Measurements from ENCODE around the gene PTPRC. TPM values are rescaled to one million over a fixed set of nuclear protein-coding genes. Genes with fewer than 3 reads are reported as not detected.
A peak's percentile ranks its signal among the peaks of the same experiment; 100 is the strongest.

PTPRC gene
- total and polyA plus RNA-seq, 2 experiments from 2014 or later, result 0.66 to 0.86 TPM

DNA sequence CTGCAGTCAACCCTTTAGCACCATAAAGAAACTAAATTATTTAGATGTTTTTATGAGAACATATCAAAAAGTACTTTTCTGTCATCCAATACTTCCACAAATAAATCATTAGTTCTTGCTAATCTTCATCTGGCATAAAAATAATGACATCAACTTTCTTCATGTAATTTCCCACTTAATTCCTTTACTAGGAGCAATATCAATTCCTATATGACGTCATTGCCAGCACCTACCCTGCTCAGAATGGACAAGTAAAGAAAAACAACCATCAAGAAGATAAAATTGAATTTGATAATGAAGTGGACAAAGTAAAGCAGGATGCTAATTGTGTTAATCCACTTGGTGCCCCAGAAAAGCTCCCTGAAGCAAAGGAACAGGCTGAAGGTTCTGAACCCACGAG, 116.9 kb downstream of the PTPRC start:
- Histone ChIP-seq H3F3A (ENCODE audit: insufficient read depth) (no peaks in the 10 kb centered on the region), H2AFZ (peak overlapping the region; percentile 27; the same call in 1 of the 2 replicates), H3K4me2 (ENCODE audit: unreplicated experiment) (no peak overlapping the region), H3K4me1 (ENCODE audit: insufficient read depth) (no peaks in the 10 kb centered on the region), H3K9ac (no peak overlapping the region), H3K27ac (no peak overlapping the region), H3K9me3 (ENCODE audit: low read depth) (no peaks in the 10 kb centered on the region), H3K4me3 (no peak overlapping the region), H3K9me2 (ENCODE audit: insufficient read depth) (no peaks in the 10 kb centered on the region), H3K36me3 (ENCODE audit: low read depth) (no peaks in the 10 kb centered on the region), H3K79me2 (ENCODE audit: insufficient read depth) (no peaks in the 10 kb centered on the region), H4K20me1 (ENCODE audit: insufficient read depth) (no peaks in the 10 kb centered on the region), H3K27me3 (replicated peaks; ENCODE audit: insufficient read depth) (no peaks in the 10 kb centered on the region)
- TF ChIP-seq EZH2 (IDR thresholded peaks at IDR 0.05; ENCODE audit: insufficient read depth, poor library complexity, severe bottlenecking), result no peak
- TF ChIP-seq EZH2phosphoT487 (IDR thresholded peaks at IDR 0.05; ENCODE audit: insufficient read depth, low read depth), result no peak
- DNase-seq, result no peak
- 31 to 42% methylated on average over 2 of the region's 2 CpGs for WGBS, 2 experiments (ENCODE audit: low coverage in 1 of 2, low lambda C conversion rate in 2 of 2, missing lambda C conversion rate in 2 of 2)
- in situ Hi-C loops (cut with MboI), result no loop called here

- Histone ChIP-seq H3K27me3 (replicated peaks; ENCODE audit: insufficient read depth) (no peaks in the 10 kb centered on the region), H3K4me2 (ENCODE audit: unreplicated experiment) (no peak overlapping the region), H3K9me2 (ENCODE audit: insufficient read depth) (no peaks in the 10 kb centered on the region), H2AFZ (no peak overlapping the region), H3K36me3 (ENCODE audit: low read depth) (no peaks in the 10 kb centered on the region), H3K4me3 (no peak overlapping the region), H3K79me2 (ENCODE audit: insufficient read depth) (no peaks in the 10 kb centered on the region), H4K20me1 (ENCODE audit: insufficient read depth) (no peaks in the 10 kb centered on the region), H3K27ac (no peak overlapping the region), H3K4me1 (ENCODE audit: insufficient read depth) (no peaks in the 10 kb centered on the region), H3F3A (ENCODE audit: insufficient read depth) (no peaks in the 10 kb centered on the region), H3K9me3 (ENCODE audit: low read depth) (no peaks in the 10 kb centered on the region), H3K9ac (no peak overlapping the region)
- peak; percentile 44 for DNase-seq
- TF ChIP-seq EZH2 (IDR thresholded peaks at IDR 0.05; ENCODE audit: insufficient read depth, poor library complexity, severe bottlenecking) (no peak), EZH2phosphoT487 (IDR thresholded peaks at IDR 0.05; ENCODE audit: insufficient read depth, low read depth) (no peak)
- in situ Hi-C loops (cut with MboI), result no loop called here
These were observed 117.6 kb downstream of the PTPRC start for GRCh38 chr1:198756470-198756869.

DNA sequence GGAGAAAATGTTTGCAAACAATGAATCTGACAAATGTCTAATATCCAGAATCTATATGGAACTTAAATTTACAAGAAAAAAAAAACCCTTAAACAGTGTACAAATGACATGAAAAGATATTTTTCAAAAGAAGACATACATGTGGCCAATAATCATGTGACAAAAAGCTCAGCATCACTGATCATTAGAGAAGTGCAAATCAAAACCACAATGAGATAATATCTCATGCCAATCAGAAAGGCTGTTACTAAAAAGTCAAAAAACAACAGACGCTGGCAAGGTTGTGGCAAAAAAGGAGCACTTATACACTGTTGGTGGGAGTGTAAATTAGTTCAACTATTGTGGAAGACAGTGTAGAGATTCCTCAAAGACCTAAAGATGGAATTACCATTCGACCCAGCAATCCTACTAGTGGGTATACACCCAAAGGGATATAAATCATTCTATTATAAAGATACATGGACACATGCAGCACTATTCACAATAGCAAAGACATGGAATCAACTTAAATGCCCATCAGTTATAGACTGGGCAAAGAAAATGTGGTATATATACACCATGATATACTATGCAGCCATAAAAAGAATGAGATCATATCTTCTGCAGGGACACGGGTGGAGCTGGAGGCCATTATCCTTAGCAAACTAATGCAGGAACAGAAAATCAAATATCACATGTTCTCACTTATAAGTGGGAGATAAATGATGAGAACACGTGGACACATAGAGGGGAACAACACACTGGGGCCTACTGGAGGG, 123.2 kb downstream of the PTPRC start:
- no peak overlapping the region for H3K27ac ChIP-seq
- H3K9me2 ChIP-seq (ENCODE audit: insufficient read depth), result no peaks in the 10 kb centered on the region
- 0 out of 2 replicates have a peak, but pooled peaks cover 7% of the 10 kb centered on the region for H3K4me1 ChIP-seq (ENCODE audit: insufficient read depth)
- H3F3A ChIP-seq (ENCODE audit: insufficient read depth), result no peaks in the 10 kb centered on the region
- no peaks in the 10 kb centered on the region for H4K20me1 ChIP-seq (ENCODE audit: insufficient read depth)
- no peak for DNase-seq
- no peaks in the 10 kb centered on the region for H3K36me3 ChIP-seq (ENCODE audit: low read depth)
- 48 to 54% methylated on average over 4 of the region's 4 CpGs for WGBS, 2 experiments (ENCODE audit: low coverage in 1 of 2, low lambda C conversion rate in 2 of 2, missing lambda C conversion rate in 2 of 2)
- H3K27me3 ChIP-seq (replicated peaks; ENCODE audit: insufficient read depth), result no peaks in the 10 kb centered on the region
- H3K9ac ChIP-seq, result no peak overlapping the region
- no peak overlapping the region for H2AFZ ChIP-seq
- H3K4me2 ChIP-seq (ENCODE audit: unreplicated experiment), result no peak overlapping the region
- in situ Hi-C loops (cut with MboI), result loop anchor here (10.0 kb wide), 1 partner anchor 683 kb away; no protein-coding TSS in a partner anchor
- no peak overlapping the region for H3K4me3 ChIP-seq
- H3K9me3 ChIP-seq (ENCODE audit: low read depth), result no peaks in the 10 kb centered on the region
- H3K79me2 ChIP-seq (ENCODE audit: insufficient read depth), result no peaks in the 10 kb centered on the region
- TF ChIP-seq EZH2 (IDR thresholded peaks at IDR 0.05; ENCODE audit: insufficient read depth, poor library complexity, severe bottlenecking), result no peak
- TF ChIP-seq EZH2phosphoT487 (IDR thresholded peaks at IDR 0.05; ENCODE audit: insufficient read depth, low read depth), result no peak

DNA sequence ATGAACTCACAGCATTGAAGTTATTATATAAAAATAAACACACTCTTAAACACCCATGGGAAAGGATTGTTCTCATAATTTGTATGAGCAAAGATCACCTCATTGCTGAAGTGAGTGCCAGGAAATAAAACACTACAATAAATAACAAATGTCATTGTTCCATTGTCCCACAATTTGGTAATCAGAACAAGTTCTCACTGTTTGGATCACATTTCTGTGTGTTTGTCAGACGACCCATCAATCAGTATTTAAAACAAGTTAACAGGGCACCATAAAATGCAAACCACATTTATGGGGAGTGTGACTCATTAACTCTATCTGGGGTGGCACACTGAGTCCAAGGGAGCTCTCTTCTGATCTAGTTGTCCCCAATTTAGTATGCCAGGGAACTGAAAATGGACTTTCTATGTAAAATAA, 124.5 kb downstream of the PTPRC start:
- H3K27ac ChIP-seq, result no peak overlapping the region
- 0 out of 2 replicates have a peak, but pooled peaks cover 7% of the 10 kb centered on the region for H3K4me1 ChIP-seq (ENCODE audit: insufficient read depth)
- no peaks in the 10 kb centered on the region for H3K79me2 ChIP-seq (ENCODE audit: insufficient read depth)
- H3K9me2 ChIP-seq (ENCODE audit: insufficient read depth), result no peaks in the 10 kb centered on the region
- H3K4me2 ChIP-seq (ENCODE audit: unreplicated experiment), result no peak overlapping the region
- H4K20me1 ChIP-seq (ENCODE audit: insufficient read depth), result no peaks in the 10 kb centered on the region
- H3K9ac ChIP-seq, result no peak overlapping the region
- H3K27me3 ChIP-seq (replicated peaks; ENCODE audit: insufficient read depth), result no peaks in the 10 kb centered on the region
- in situ Hi-C loops (cut with MboI), result loop anchor here (10.0 kb wide), 1 partner anchor 681 kb away; no protein-coding TSS in a partner anchor
- H3K4me3 ChIP-seq, result no peak overlapping the region
- H3F3A ChIP-seq (ENCODE audit: insufficient read depth), result no peaks in the 10 kb centered on the region
- H3K9me3 ChIP-seq (ENCODE audit: low read depth), result no peaks in the 10 kb centered on the region
- no peak overlapping the region for H2AFZ ChIP-seq
- WGBS, 2 experiments (ENCODE audit: low coverage in 1 of 2, low lambda C conversion rate in 2 of 2, missing lambda C conversion rate in 2 of 2), result 9 to 10% methylated on average over 1 of the region's 1 CpG
- no peaks in the 10 kb centered on the region for H3K36me3 ChIP-seq (ENCODE audit: low read depth)
- no peak for TF ChIP-seq EZH2 (IDR thresholded peaks at IDR 0.05; ENCODE audit: insufficient read depth, poor library complexity, severe bottlenecking)
- no peak for TF ChIP-seq EZH2phosphoT487 (IDR thresholded peaks at IDR 0.05; ENCODE audit: insufficient read depth, low read depth)
- peak; percentile 32 for DNase-seq

Data from GM23248 (cell line).